Naive thymus-derived CD4-positive, alpha-beta T cell (primary cell): ENCODE results near the gene MRTFB. TPM values are rescaled to one million over a fixed set of nuclear protein-coding genes. Genes with fewer than 3 reads are reported as not detected.
A peak's percentile ranks its signal among the peaks of the same experiment; 100 is the strongest.

ENCODE experiments used
- microRNA-seq: library from miRNA; unstranded; fragments of <30 nt; microRNA quantifications from one replicate; pipeline ENCODE4 v1.2.0, GENCODE V29; 2022; ENCODE audit warnings: borderline microRNAs expressed
- polyA plus RNA-seq, 2 donors: library from polyadenylated mRNA; unstranded; fragments of 300-500 nt; fragmentation: Illumina TruSeq; gene quantifications; one replicate each; pipeline ENCODE4 v1.2.3, GENCODE V29; 2021
- total RNA-seq, 6 experiments: library from RNA in 5 of 6; stranded (reverse) in 5 of 6; gene quantifications; 1 replicate in 5 of 6; 2 replicates in 1 of 6; pipeline ENCODE4 v1.2.3 and lab custom pipeline; 2021 to 2026

Gene MRTFB
- total and polyA plus RNA-seq, 7 experiments from 2014 or later: 9.1 to 33.2 (median 25.4) TPM

Small RNA genes lying within 50 kb of the gene (microRNA-seq; reads per million reads assigned to microRNA genes)
- gene MIR193B (32.1 reads per million, percentile 41 among the genes with 10 or more reads in this experiment), gene MIR365A (not detected)

Other genes starting within 250 kb of the MRTFB start
- 10 to 100 TPM in 3 of 5 experiments, 1 to 10 TPM in 2; 6.1 to 15.2 (median 13.4) TPM for gene ERCC4, start 151.2 kb upstream of the MRTFB start, total RNA-seq
- gene ERCC4, start 151.2 kb upstream of the MRTFB start, polyA plus RNA-seq: 10 to 100 TPM; 18.0 to 26.4 TPM